MM.1S (cell line): ENCODE data around the gene IL2RA.

ENCODE experiments used
- EZH2 ChIP-seq: fragments of 300-600 bp; sonication (generic); optimal IDR thresholded peaks from 2 replicates; pipeline ENCODE3; 2017; ENCODE audit warnings: low read depth, mild to moderate bottlenecking, antibody characterized with exemption, low read length, mixed read lengths
- EZH2phosphoT487 ChIP-seq: fragments of 300-600 bp; sonication (generic); IDR thresholded peaks from 2 replicates; pipeline ENCODE4 v1.6.1; 2018; ENCODE audit warnings: antibody characterized with exemption, low read length
- TF ChIP-seq, protein P1 (sequence below): fragments of 300-600 bp; sonication (generic); IDR thresholded peaks from 2 replicates; pipeline ENCODE4 v1.5.1; 2016; ENCODE audit warnings: antibody characterized with exemption, low read length, mixed read lengths

DNA sequence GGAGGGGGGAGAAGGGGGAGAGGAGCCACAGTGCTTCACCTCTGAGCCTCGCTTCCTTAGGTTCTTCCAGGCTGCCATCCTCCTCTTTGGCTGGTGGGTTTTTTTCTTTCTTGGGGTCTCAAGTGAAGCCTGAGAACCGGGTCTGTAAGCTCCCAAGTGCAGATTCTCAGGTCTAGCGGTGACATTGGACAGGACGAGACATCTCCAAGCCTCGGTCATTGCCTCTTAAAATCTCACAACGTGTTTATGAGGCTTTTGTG, 84.0 kb downstream of the IL2RA start:
- TF ChIP-seq, protein P1, sequence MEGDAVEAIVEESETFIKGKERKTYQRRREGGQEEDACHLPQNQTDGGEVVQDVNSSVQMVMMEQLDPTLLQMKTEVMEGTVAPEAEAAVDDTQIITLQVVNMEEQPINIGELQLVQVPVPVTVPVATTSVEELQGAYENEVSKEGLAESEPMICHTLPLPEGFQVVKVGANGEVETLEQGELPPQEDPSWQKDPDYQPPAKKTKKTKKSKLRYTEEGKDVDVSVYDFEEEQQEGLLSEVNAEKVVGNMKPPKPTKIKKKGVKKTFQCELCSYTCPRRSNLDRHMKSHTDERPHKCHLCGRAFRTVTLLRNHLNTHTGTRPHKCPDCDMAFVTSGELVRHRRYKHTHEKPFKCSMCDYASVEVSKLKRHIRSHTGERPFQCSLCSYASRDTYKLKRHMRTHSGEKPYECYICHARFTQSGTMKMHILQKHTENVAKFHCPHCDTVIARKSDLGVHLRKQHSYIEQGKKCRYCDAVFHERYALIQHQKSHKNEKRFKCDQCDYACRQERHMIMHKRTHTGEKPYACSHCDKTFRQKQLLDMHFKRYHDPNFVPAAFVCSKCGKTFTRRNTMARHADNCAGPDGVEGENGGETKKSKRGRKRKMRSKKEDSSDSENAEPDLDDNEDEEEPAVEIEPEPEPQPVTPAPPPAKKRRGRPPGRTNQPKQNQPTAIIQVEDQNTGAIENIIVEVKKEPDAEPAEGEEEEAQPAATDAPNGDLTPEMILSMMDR = 0 out of 2 replicates have a peak, but pooled peaks have one; percentile 2
- TF ChIP-seq EZH2 = no peak
- no peak for TF ChIP-seq EZH2phosphoT487
